Measurements from ENCODE around the gene KIF4A. TPM values are rescaled to one million over a fixed set of nuclear protein-coding genes. Genes with fewer than 3 reads are reported as not detected.
A peak's percentile ranks its signal among the peaks of the same experiment; 100 is the strongest.

Gene KIF4A
- total and polyA plus RNA-seq, 2 of the 4 experiments (the other 2 are of a cell fraction): 10.0 to 19.0 TPM

- H3K4me1 ChIP-seq (ENCODE audit: control insufficient read depth, insufficient read depth, low read length): peaks cover 4% of the 10 kb centered on the region; the same call in 1 of the 2 replicates
- no peak overlapping the region for H4K8ac ChIP-seq (ENCODE audit: low read depth in 2 of 2, low read length in 2 of 2)
- no peak overlapping the region for H2AK5ac ChIP-seq (ENCODE audit: low read depth, low read length)
- ATAC-seq (ENCODE audit: low read depth) (no peak), DNase-seq (no peak)
- H3K79me1 ChIP-seq (ENCODE audit: low read depth in 1 of 2, low read length in 2 of 2): peaks cover 4 to 21% of the 10 kb centered on the region in 2 experiments; a peak in 3 of 4 replicates
- dilution Hi-C loops (cut with HindIII; ENCODE audit: low sequenced_read_pairs, unreplicated experiment): no loop called here
- no TSS peak for BruUV-seq (replicated peaks)
- H3K18ac ChIP-seq (ENCODE audit: low read depth, low read length): no peak overlapping the region
- no peaks in the 10 kb centered on the region for H3K9me3 ChIP-seq (ENCODE audit: control insufficient read depth, insufficient read depth, low read length)
- in situ Hi-C loops (cut with MboI; ENCODE audit: low sequenced_read_pairs): no loop called here
- no peak overlapping the region for H3K4me3 ChIP-seq (ENCODE audit: insufficient read depth, low read depth, low read length)
- H3K9ac ChIP-seq (ENCODE audit: low read depth, low read length): no peak overlapping the region
- H2BK120ac ChIP-seq (ENCODE audit: low read depth, low read length): no peak overlapping the region
- H4K91ac ChIP-seq (ENCODE audit: insufficient read depth, low read depth, low read length): no peak overlapping the region
- H3K56ac ChIP-seq (ENCODE audit: extremely low read depth, insufficient read depth, low read length): no peak overlapping the region
- H4K20me1 ChIP-seq (ENCODE audit: insufficient read depth, low read length): no peaks in the 10 kb centered on the region
- CTCF ChIA-PET: no interaction called here
- H4K5ac ChIP-seq (ENCODE audit: low read depth, low read length): no peak overlapping the region
- POLR2A ChIA-PET (ENCODE audit: unreplicated experiment): no interaction called here
- H3K9me1 ChIP-seq (ENCODE audit: insufficient read depth, low read length): 0 out of 2 replicates have a peak, but pooled peaks cover 7% of the 10 kb centered on the region
- H2AK9ac ChIP-seq (replicated peaks; ENCODE audit: low read depth, low read length, poor library complexity): peak overlapping the region; percentile 37
- TF ChIP-seq CHD1 (IDR thresholded peaks at IDR 0.05; ENCODE audit: low read depth, low read length) (no peak), FOS (IDR thresholded peaks at IDR 0.05; ENCODE audit: low read depth, low read length) (no peak), USF2 (IDR thresholded peaks at IDR 0.05; ENCODE audit: low read depth, low read length) (no peak), SMC3 (IDR thresholded peaks at IDR 0.05; ENCODE audit: low read depth, low read length) (no peak), CEBPB (IDR thresholded peaks at IDR 0.05; ENCODE audit: low read depth, low read length) (no peak), MXI1 (IDR thresholded peaks at IDR 0.05; ENCODE audit: borderline replicate concordance, low read depth, low read length) (no peak), ELK1 (IDR thresholded peaks at IDR 0.05; ENCODE audit: borderline replicate concordance, low read depth, low read length) (no peak)
- H3K27me3 ChIP-seq (ENCODE audit: control insufficient read depth, insufficient read depth, low read length): peaks cover 2% of the 10 kb centered on the region; the same call in 1 of the 2 replicates
- no peak overlapping the region for H2BK5ac ChIP-seq (ENCODE audit: low read depth, low read length, poor library complexity, severe bottlenecking)
- H3K4me2 ChIP-seq (ENCODE audit: low read depth, low read length): no peak overlapping the region
- no peak overlapping the region for H2AFZ ChIP-seq (replicated peaks; ENCODE audit: low read length, poor library complexity)
- H3K23ac ChIP-seq (ENCODE audit: low read depth, low read length): no peak overlapping the region
- no peak overlapping the region for H3K14ac ChIP-seq (replicated peaks; ENCODE audit: low read depth, low read length)
- no peak overlapping the region for H2BK15ac ChIP-seq (ENCODE audit: low read depth, low read length)
- no peak overlapping the region for H3K4ac ChIP-seq (ENCODE audit: low read depth, low read length)
- intact Hi-C loops (cut with micrococcal nuclease): no loop called here
- WGBS, 2 experiments (ENCODE audit: extremely low coverage in 2 of 2, insufficient read length in 1 of 2): no CpG with 5 or more reads among the region's 16 CpGs
- H2BK20ac ChIP-seq (ENCODE audit: low read depth, low read length): no peak overlapping the region
- no peak overlapping the region for H3K27ac ChIP-seq (ENCODE audit: insufficient read depth, low read length)
- no peaks in the 10 kb centered on the region for H3K36me3 ChIP-seq (ENCODE audit: control insufficient read depth, insufficient read depth, low read length)
Observed at GRCh38 chrX:70436343-70436742, 146.4 kb downstream of the KIF4A start.
